Skeletal muscle cell (primary cell): ENCODE results near the gene KANSL1.
"Not testable (repeated sequence)": the region's sequence is repeated elsewhere in the genome, so short reads cannot be mapped to it uniquely, and the experiment has no call there.

Experiments used
- DNase-seq: peaks from one replicate; pipeline ENCODE4 v3.0.0-alpha.2; 2010; ENCODE audit warnings: low read depth
- H3K4me3 ChIP-seq: 2 replicates; pipeline ENCODE4 v1.5.1; 2011; ENCODE audit warnings: low read depth, mild to moderate bottlenecking, control low read depth, low read length, moderate library complexity

The KANSL1 gene

GRCh38 chr17:46011711-46012505, 181.3 kb downstream of the KANSL1 start:
- DNase-seq = no peak
- no peak overlapping the region for H3K4me3 ChIP-seq

DNA sequence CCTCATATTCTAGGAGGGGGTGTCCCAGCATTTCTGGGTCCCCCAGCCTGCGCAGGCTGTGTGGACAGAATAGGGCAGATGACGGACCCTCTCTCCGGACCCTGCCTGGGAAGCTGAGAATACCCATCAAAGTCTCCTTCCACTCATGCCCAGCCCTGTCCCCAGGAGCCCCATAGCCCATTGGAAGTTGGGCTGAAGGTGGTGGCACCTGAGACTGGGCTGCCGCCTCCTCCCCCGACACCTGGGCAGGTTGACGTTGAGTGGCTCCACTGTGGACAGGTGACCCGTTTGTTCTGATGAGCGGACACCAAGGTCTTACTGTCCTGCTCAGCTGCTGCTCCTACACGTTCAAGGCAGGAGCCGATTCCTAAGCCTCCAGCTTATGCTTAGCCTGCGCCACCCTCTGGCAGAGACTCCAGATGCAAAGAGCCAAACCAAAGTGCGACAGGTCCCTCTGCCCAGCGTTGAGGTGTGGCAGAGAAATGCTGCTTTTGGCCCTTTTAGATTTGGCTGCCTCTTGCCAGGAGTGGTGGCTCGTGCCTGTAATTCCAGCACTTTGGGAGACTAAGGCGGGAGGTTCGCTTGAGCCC, 182.5 kb downstream of the KANSL1 start:
- DNase-seq = no peak
- H3K4me3 ChIP-seq = no peak overlapping the region

DNA sequence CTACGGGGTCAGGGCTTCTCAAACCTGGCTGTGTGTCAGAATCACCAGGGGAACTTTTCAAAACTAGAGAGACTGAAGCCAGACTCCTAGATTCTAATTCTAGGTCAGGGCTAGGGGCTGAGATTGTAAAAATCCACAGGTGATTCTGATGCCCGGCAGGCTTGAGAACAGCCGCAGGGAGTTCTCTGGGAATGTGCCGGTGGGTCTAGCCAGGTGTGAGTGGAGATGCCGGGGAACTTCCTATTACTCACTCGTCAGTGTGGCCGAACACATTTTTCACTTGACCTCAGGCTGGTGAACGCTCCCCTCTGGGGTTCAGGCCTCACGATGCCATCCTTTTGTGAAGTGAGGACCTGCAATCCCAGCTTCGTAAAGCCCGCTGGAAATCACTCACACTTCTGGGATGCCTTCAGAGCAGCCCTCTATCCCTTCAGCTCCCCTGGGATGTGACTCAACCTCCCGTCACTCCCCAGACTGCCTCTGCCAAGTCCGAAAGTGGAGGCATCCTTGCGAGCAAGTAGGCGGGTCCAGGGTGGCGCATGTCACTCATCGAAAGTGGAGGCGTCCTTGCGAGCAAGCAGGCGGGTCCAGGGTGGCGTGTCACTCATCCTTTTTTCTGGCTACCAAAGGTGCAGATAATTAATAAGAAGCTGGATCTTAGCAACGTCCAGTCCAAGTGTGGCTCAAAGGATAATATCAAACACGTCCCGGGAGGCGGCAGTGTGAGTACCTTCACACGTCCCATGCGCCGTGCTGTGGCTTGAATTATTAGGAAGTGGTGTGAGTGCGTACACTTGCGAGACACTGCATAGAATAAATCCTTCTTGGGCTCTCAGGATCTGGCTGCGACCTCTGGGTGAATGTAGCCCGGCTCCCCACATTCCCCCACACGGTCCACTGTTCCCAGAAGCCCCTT, 183.3 kb downstream of the KANSL1 start:
- DNase-seq = no peak
- H3K4me3 ChIP-seq = no peak overlapping the region

DNA sequence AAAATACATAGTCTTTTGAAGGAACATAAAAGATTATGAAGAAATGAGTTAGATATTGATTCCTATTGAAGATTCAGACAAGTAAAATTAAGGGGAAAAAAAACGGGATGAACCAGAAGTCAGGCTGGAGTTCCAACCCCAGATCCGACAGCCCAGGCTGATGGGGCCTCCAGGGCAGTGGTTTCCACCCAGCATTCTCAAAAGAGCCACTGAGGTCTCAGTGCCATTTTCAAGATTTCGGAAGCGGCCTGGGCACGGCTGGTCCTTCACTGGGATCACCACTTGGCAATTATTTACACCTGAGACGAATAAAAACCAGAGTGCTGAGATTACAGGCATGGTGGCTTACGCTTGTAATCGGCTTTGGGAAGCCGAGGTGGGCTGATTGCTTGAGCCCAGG, 184.6 kb downstream of the KANSL1 start:
- H3K4me3 ChIP-seq = no peak overlapping the region
- no peak for DNase-seq

GRCh38 chr17:46007461-46007965, 185.7 kb downstream of the KANSL1 start:
- no peak overlapping the region for H3K4me3 ChIP-seq
- DNase-seq = no peak

GRCh38 chr17:46006082-46006481, 187.1 kb downstream of the KANSL1 start:
- H3K4me3 ChIP-seq, DNase-seq: not testable (repeated sequence)

- DNase-seq = no peak
- H3K4me3 ChIP-seq = no peak overlapping the region
These were observed 189.1 kb downstream of the KANSL1 start for GRCh38 chr17:46003907-46004748.

DNA sequence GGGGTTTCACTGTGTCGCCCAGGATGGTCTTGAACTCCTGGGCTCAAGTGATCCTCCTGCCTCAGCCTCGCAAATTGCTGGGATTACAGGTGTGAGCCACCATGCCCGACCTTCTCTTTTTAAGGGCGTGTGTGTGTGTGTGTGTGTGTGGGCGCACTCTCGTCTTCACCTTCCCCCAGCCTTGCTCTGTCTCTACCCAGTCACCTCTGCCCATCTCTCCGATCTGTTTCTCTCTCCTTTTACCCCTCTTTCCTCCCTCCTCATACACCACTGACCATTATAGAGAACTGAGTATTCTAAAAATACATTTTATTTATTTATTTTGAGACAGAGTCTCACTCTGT, 190.3 kb downstream of the KANSL1 start:
- H3K4me3 ChIP-seq = no peak overlapping the region
- DNase-seq = no peak

DNA sequence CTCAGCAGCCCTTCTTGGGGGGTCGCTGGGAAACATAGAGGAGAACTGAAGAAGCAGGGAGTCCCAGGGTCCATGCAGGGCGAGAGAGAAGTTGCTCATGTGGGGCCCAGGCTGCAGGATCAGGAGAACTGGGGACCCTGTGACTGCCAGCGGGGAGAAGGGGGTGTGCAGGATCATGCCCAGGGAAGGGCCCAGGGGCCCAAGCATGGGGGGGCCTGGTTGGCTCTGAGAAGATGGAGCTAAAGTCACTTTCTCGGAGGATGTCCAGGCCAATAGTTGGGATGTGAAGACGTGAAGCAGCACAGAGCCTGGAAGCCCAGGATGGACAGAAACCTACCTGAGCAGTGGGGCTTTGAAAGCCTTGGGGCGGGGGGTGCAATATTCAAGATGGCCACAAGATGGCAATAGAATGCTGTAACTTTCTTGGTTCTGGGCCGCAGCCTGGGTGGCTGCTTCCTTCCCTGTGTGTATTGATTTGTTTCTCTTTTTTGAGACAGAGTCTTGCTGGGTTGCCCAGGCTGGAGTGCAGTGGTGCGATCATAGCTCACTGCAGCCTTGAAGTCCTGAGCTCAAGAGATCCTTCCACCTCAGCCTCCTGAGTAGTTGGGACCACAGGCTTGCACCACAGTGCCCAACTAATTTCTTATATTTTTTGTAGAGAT, 190.8 kb downstream of the KANSL1 start:
- H3K4me3 ChIP-seq = no peak overlapping the region
- peak; percentile 5 for DNase-seq

DNA sequence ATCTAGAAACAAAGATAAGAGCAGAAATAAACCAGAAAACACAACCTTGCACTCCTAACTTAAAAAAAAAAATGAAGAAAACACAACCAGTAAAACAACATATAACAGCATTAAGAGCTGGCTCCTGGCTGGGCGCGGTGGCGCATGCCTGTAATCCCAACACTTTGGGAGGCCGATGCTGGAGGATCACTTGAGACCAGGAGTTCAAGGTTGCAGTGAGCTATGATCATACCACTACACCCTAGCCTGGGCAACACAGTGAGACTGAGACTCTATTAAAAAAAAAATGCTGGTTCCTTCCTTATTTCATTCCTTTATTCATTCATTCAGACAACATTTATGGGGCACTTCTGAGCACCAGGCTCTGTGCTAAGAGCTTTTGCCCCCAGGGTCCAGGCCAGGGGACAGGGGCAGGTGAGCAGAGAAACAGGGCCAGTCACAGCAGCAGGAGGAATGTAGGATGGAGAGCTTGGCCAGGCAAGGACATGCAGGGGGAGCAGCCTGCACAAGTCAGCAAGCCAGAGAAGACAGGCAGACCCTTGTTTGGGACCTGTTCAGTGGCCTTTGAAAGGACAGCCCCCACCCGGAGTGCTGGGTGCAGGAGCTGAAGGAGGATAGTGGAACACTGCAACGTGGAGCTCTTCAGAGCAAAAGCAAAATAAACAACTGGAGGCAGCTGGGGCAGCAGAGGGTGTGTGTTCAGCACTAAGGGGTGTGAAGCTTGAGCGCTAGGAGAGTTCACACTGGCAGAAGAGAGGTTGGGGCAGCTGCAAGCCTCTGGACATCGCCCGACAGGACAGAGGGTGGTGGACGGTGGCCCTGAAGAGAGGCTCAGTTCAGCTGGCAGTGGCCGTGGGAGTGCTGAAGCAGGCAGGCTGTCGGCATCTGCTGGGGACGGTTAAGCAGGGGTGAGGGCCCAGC, 191.6 kb downstream of the KANSL1 start:
- no peak overlapping the region for H3K4me3 ChIP-seq
- no peak for DNase-seq

DNA sequence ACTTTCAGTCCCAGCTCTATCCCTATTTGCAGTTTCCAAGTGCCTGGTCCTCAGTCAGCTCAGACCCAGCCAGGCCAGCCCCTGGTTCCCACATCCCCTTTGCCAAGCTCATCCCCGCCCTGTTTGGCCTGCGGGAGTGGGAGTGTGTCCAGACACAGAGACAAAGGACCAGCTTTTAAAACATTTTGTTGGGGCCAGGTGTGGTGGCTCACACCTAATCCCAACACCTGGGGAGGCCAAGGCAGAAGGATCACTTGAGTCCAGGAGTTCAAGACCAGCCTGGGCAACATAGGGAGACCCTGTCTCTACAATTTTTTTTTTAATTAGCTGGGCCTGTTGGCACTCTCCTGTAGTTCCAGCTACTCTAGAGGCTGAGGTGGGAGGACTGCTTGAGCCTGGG, 192.5 kb downstream of the KANSL1 start:
- no peak overlapping the region for H3K4me3 ChIP-seq
- no peak for DNase-seq

DNA sequence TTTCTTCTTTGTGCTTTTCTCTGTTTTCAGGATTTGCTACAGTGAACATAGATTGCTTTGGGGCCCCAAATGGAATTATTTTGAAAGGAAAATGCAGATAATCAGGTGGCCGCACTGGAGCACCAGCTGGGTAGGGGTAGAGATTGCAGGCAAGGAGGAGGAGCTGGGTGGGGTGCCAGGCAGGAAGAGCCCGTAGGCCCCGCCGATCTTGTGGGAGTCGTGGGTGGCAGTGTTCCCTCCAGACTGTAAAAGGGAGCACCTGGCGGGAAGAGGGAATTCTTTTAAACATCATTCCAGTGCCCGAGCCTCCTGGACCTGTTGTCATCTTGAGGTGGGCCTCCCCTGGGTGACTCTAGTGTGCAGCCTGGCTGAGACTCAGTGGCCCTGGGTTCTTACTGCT, 192.9 kb downstream of the KANSL1 start:
- no peak overlapping the region for H3K4me3 ChIP-seq
- no peak for DNase-seq

- no peak overlapping the region for H3K4me3 ChIP-seq
- no peak for DNase-seq
These were observed 193.3 kb downstream of the KANSL1 start for GRCh38 chr17:45999900-46000290.

DNA sequence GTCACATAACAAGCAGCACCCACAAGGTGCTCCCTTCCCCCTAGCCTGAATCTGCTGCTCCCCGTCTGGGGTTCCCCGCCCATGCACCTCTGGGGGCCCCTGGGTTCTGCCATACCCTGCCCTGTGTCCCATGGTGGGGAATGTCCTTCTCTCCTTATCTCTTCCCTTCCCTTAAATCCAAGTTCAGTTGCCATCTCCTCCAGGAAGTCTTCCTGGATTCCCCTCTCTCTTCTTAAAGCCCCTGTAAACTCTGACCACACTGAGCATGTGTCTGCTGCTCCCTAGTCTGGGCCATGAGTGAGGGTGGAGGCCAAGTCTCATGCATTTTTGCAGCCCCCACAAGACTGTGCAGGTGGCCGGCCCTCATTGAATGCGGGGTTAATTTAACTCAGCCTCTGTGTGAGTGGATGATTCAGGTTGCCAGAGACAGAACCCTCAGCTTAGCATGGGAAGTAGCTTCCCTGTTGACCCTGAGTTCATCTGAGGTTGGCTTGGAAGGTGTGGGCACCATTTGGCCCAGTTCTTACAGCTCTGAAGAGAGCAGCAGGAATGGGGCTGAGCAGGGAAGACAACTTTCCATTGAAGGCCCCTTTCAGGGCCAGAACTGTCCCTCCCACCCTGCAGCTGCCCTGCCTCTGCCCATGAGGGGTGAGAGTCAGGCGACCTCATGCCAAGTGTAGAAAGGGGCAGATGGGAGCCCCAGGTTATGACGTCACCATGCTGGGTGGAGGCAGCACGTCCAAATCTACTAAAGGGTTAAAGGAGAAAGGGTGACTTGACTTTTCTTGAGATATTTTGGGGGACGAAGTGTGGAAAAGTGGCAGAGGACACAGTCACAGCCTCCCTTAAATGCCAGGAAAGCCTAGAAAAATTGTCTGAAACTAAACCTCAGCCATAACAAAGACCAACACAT, 194.0 kb downstream of the KANSL1 start, which contains the start of gene STH:
STH (plus strand) TSS at position 264 of the 913 bp plus-strand sequence; CDS start at position 294, 30 bp downstream.
- DNase-seq = no peak

GRCh38 chr17:45997624-45998023, 195.6 kb downstream of the KANSL1 start:
- peak; percentile 14 for DNase-seq
- H3K4me3 ChIP-seq = no peak overlapping the region

More for the DNA sequence above, 194.0 kb downstream of the KANSL1 start, which contains the start of gene STH:
- H3K4me3 ChIP-seq = no peak within 1 kb of the TSS

GRCh38 chr17:45997166-45997565, 196.1 kb downstream of the KANSL1 start:
- DNase-seq = no peak

More at GRCh38 chr17:45997166-45997565, 196.1 kb downstream of the KANSL1 start:
- no peak overlapping the region for H3K4me3 ChIP-seq
